ENCODE data around the gene TRMT112.

The TRMT112 gene

GRCh38 chr11:64317325-64317960, at the start of gene TRMT112:
TRMT112 (minus strand) TSS chr11:64317559; CDS start chr11:64317526, 33 bp downstream.
- DNase-seq, result peak; percentile 91

- no peak for DNase-seq
Measured at GRCh38 chr11:64366751-64367150, 49.4 kb upstream of the TRMT112 start.

GRCh38 chr11:64364911-64365310, 47.6 kb upstream of the TRMT112 start:
- DNase-seq, result no peak

- no peak for DNase-seq
Measured at GRCh38 chr11:64364435-64364834, 47.1 kb upstream of the TRMT112 start.

- no peak for DNase-seq
Measured at GRCh38 chr11:64362339-64362738, 45.0 kb upstream of the TRMT112 start.

- DNase-seq, result no peak
Measured at GRCh38 chr11:64361659-64362058, 44.3 kb upstream of the TRMT112 start.

- DNase-seq, result no peak
Measured at GRCh38 chr11:64360448-64360921, 43.1 kb upstream of the TRMT112 start.

- DNase-seq, result no peak
Measured at GRCh38 chr11:64359712-64360445, 42.5 kb upstream of the TRMT112 start.

GRCh38 chr11:64358907-64359711, 41.8 kb upstream of the TRMT112 start, which contains the start of gene RPS6KA4:
RPS6KA4 (plus strand) TSS chr11:64359162; CDS start chr11:64359236, 74 bp downstream.
- DNase-seq, result peak; percentile 67

- no peak for DNase-seq
Measured at GRCh38 chr11:64358536-64358906, 41.2 kb upstream of the TRMT112 start.

- DNase-seq, result no peak
Measured at GRCh38 chr11:64357904-64358535, 40.7 kb upstream of the TRMT112 start.

- DNase-seq, result no peak
Measured at GRCh38 chr11:64357446-64357845, 40.1 kb upstream of the TRMT112 start.

- DNase-seq, result no peak
Measured at GRCh38 chr11:64356498-64357411, 39.4 kb upstream of the TRMT112 start.

GRCh38 chr11:64355078-64355940, 38.0 kb upstream of the TRMT112 start:
- peak; percentile 64 for DNase-seq

GRCh38 chr11:64353715-64354506, 36.6 kb upstream of the TRMT112 start:
- DNase-seq, result no peak

GRCh38 chr11:64352995-64353714, 35.8 kb upstream of the TRMT112 start:
- DNase-seq, result no peak

- no peak for DNase-seq
Measured at GRCh38 chr11:64352099-64352994, 35.0 kb upstream of the TRMT112 start.

- DNase-seq, result no peak
Measured at GRCh38 chr11:64351136-64351631, 33.8 kb upstream of the TRMT112 start.

Measured in amniotic stem cell (primary cell).